ENCODE results near the gene NELL1.
"Not testable (repeated sequence)": the region's sequence is repeated elsewhere in the genome, so short reads cannot be mapped to it uniquely, and the experiment has no call there.

DNA sequence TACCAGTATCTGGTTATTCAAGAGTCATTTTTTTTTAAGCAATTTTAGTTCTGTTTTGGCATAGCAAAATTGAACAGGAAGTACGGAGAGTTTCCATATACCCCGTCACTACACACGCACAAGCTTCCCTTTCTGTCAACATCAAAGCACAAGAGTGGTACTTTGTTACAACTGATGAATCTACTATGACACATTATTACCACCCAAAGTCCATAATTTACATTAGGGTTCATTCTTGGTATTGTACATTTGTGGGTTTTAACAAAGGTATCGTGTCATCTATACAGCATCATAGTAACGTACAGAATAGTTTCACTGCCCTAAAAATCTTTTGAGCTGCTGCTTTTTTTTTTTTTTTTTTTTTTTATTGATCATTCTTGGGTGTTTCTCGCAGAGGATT lies 192.9 kb downstream of the NELL1 start:
- TF ChIP-seq, protein P1, sequence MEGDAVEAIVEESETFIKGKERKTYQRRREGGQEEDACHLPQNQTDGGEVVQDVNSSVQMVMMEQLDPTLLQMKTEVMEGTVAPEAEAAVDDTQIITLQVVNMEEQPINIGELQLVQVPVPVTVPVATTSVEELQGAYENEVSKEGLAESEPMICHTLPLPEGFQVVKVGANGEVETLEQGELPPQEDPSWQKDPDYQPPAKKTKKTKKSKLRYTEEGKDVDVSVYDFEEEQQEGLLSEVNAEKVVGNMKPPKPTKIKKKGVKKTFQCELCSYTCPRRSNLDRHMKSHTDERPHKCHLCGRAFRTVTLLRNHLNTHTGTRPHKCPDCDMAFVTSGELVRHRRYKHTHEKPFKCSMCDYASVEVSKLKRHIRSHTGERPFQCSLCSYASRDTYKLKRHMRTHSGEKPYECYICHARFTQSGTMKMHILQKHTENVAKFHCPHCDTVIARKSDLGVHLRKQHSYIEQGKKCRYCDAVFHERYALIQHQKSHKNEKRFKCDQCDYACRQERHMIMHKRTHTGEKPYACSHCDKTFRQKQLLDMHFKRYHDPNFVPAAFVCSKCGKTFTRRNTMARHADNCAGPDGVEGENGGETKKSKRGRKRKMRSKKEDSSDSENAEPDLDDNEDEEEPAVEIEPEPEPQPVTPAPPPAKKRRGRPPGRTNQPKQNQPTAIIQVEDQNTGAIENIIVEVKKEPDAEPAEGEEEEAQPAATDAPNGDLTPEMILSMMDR (IDR thresholded peaks at IDR 0.05; ENCODE audit: extremely low read depth in 1 of 2, insufficient read depth in 1 of 2, low read depth in 1 of 2, low read length in 2 of 2) = not testable (repeated sequence)
- not testable (repeated sequence) for TF ChIP-seq MAX (IDR thresholded peaks at IDR 0.05; ENCODE audit: insufficient read depth, insufficient read length); POLR2A (IDR thresholded peaks at IDR 0.05; ENCODE audit: low read depth, low read length); EZH2 (IDR thresholded peaks at IDR 0.05; ENCODE audit: borderline replicate concordance, low read depth, low read length, severe bottlenecking); MYC (IDR thresholded peaks at IDR 0.05; ENCODE audit: low read depth, low read length); POLR2AphosphoS5 (IDR thresholded peaks at IDR 0.05; ENCODE audit: insufficient read depth, low read depth, low read length)

Data from endothelial cell of umbilical vein (primary cell).